ENCODE data around the gene ZNF674. TPM values are rescaled to one million over a fixed set of nuclear protein-coding genes. Genes with fewer than 3 reads are reported as not detected.

The ZNF674 gene
- total RNA-seq, 1 experiment from 2014 or later: 3.5 TPM

DNA sequence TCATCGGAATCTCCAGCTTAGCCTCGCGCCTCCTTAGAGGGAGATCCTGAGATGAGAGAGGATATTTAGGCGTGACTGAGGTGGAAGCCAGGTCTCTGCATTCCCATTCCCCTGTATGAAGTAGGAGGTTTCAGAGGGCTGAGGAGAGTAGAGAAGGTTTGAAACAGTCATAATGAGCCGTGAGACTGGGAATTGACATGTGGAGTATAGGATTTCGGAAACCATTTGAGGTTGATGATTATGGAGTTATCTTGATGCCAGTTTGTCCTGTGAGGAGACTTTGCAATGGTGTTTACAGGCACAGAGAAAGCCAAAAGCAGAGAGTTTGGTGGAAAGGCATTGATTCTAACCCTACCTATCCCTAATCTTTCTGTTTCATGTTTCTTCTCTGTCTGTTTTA is 30.4 kb upstream of the ZNF674 start:
- Histone ChIP-seq H3K4me3 (peak overlapping the region; percentile 55), H3K27ac (no peak overlapping the region), H3K9me3 (replicated peaks) (no peaks in the 10 kb centered on the region), H3K36me3 (no peaks in the 10 kb centered on the region), H3K4me1 (replicated peaks) (peaks cover 51% of the 10 kb centered on the region), H3K27me3 (replicated peaks) (no peaks in the 10 kb centered on the region)
- DNase-seq (ENCODE audit: low read depth in 1 of 2, low spot score in 2 of 2): no peak

DNA sequence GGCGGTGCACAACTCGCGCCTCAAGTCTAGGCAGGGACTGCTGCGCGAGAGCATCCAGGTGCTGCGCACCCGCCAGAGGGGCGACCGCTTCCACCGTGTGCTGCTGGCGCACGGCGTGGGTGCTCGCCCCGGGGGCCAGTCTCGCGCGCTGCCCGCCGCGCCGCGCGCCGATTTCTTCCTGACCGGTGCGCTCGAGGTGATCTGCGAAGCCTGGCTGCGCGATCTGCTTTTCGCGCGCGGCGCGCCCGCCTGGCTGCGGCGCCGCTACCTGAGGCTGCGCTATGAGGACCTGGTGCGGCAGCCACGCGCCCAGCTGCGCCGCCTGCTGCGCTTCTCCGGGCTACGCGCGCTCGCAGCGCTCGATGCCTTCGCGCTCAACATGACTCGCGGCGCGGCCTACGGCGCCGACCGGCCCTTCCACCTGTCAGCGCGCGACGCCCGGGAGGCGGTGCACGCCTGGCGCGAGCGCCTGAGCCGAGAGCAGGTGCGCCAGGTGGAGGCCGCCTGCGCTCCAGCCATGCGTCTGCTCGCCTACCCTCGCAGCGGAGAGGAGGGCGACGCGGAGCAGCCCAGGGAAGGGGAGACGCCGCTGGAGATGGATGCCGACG is 29.7 kb upstream of the ZNF674 start:
- Histone ChIP-seq H3K4me1 (replicated peaks) (peaks cover 51% of the 10 kb centered on the region), H3K27ac (no peak overlapping the region), H3K27me3 (replicated peaks) (no peaks in the 10 kb centered on the region), H3K9me3 (replicated peaks) (no peaks in the 10 kb centered on the region), H3K36me3 (no peaks in the 10 kb centered on the region), H3K4me3 (peak overlapping the region; percentile 55)
- DNase-seq (ENCODE audit: low read depth in 1 of 2, low spot score in 2 of 2): no peak

DNA sequence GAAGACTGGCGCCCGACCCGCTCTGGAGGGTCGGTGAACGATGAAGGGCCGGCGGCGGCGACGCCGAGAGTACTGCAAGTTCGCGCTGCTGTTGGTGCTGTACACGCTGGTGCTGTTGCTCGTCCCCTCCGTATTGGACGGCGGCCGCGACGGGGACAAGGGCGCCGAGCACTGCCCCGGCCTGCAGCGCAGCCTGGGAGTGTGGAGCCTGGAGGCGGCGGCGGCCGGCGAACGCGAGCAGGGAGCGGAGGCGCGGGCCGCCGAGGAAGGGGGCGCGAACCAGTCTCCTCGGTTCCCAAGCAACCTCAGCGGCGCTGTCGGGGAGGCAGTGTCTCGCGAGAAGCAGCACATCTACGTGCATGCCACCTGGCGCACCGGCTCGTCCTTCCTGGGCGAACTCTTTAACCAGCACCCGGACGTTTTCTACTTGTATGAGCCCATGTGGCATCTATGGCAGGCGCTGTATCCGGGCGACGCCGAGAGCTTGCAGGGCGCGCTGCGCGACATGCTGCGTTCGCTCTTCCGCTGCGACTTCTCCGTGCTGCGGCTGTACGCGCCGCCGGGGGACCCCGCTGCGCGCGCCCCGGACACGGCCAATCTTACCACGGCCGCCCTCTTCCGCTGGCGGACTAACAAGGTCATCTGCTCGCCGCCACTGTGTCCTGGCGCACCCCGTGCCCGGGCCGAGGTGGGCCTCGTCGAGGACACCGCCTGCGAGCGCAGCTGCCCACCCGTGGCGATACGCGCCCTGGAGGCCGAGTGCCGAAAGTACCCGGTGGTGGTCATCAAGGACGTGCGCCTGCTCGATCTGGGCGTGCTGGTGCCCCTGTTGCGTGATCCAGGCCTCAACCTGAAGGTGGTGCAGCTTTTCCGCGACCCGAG is 28.9 kb upstream of the ZNF674 start:
- Histone ChIP-seq H3K27me3 (replicated peaks) (no peaks in the 10 kb centered on the region), H3K27ac (no peak overlapping the region), H3K4me3 (peak overlapping the region; percentile 55), H3K9me3 (replicated peaks) (no peaks in the 10 kb centered on the region), H3K4me1 (replicated peaks) (peaks cover 51% of the 10 kb centered on the region), H3K36me3 (no peaks in the 10 kb centered on the region)
- peak; percentile 55 to 74 for DNase-seq (ENCODE audit: low read depth in 1 of 2, low spot score in 2 of 2)

GRCh38 chrX:46573331-46573891 is 28.2 kb upstream of the ZNF674 start, which contains the start of gene CHST7:
Gene CHST7, plus strand, starts transcription at chrX:46573765. Its CDS starts 167 bp downstream, at chrX:46573932.
- peak within 1 kb of the TSS; percentile 55 for H3K4me3 ChIP-seq
- peaks cover 51% of the 10 kb centered on the region for H3K4me1 ChIP-seq (replicated peaks)
- H3K27ac ChIP-seq: no peak within 1 kb of the TSS
- DNase-seq (ENCODE audit: low read depth in 1 of 2, low spot score in 2 of 2): peak; percentile 73 to 86
- H3K9me3 ChIP-seq (replicated peaks): no peaks in the 10 kb centered on the region
- H3K27me3 ChIP-seq (replicated peaks): no peaks in the 10 kb centered on the region
- no peaks in the 10 kb centered on the region for H3K36me3 ChIP-seq

- Histone ChIP-seq H3K9me3 (replicated peaks) (no peaks in the 10 kb centered on the region), H3K27ac (no peak overlapping the region)
- no peak for DNase-seq (ENCODE audit: low read depth in 1 of 2, low spot score in 2 of 2)
Observed at GRCh38 chrX:46572340-46572936, 27.2 kb upstream of the ZNF674 start.

GRCh38 chrX:46571423-46572339 is 26.5 kb upstream of the ZNF674 start:
- Histone ChIP-seq H3K4me3 (no peak overlapping the region), H3K27me3 (replicated peaks) (no peaks in the 10 kb centered on the region), H3K27ac (no peak overlapping the region), H3K36me3 (no peaks in the 10 kb centered on the region), H3K4me1 (replicated peaks) (peaks cover 45% of the 10 kb centered on the region), H3K9me3 (replicated peaks) (no peaks in the 10 kb centered on the region)
- no peak for DNase-seq (ENCODE audit: low read depth in 1 of 2, low spot score in 2 of 2)

More at GRCh38 chrX:46572340-46572936, 27.2 kb upstream of the ZNF674 start:
- no peaks in the 10 kb centered on the region for H3K27me3 ChIP-seq (replicated peaks)
- peaks cover 47% of the 10 kb centered on the region for H3K4me1 ChIP-seq (replicated peaks)
- H3K4me3 ChIP-seq: no peak overlapping the region
- no peaks in the 10 kb centered on the region for H3K36me3 ChIP-seq

DNA sequence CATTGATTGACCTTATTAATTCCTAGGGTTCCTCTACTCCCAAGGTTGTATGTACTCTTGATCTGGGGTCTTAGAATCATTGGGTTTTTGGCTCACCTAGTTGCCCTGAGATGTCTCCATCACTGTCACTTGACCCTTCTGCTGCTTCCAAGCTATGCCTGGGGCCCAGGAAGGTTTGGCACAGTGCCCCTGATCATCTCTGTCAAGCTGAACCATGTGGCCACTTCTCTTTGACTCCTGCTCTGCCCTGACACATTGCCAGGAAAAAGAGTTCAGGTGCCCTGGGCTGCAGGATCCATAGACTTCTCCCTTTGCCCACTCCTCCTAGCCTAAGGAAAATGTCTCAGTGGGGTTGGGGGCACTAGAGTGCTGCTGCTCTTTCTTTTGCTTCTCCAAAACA is 24.4 kb upstream of the ZNF674 start:
- H3K9me3 ChIP-seq (replicated peaks): no peaks in the 10 kb centered on the region
- DNase-seq (ENCODE audit: low read depth in 1 of 2, low spot score in 2 of 2): no peak
- no peak overlapping the region for H3K4me3 ChIP-seq
- H3K27ac ChIP-seq: no peak overlapping the region
- H3K36me3 ChIP-seq: no peaks in the 10 kb centered on the region
- no peaks in the 10 kb centered on the region for H3K27me3 ChIP-seq (replicated peaks)
- peaks cover 28% of the 10 kb centered on the region for H3K4me1 ChIP-seq (replicated peaks)

- no peaks in the 10 kb centered on the region for H3K9me3 ChIP-seq (replicated peaks)
- no peak for DNase-seq (ENCODE audit: low read depth in 1 of 2, low spot score in 2 of 2)
- no peak overlapping the region for H3K4me3 ChIP-seq
- H3K27ac ChIP-seq: no peak overlapping the region
- peaks cover 15% of the 10 kb centered on the region; the same call in 1 of the 2 replicates for H3K4me1 ChIP-seq (replicated peaks)
- no peaks in the 10 kb centered on the region for H3K36me3 ChIP-seq
- H3K27me3 ChIP-seq (replicated peaks): no peaks in the 10 kb centered on the region
Observed at GRCh38 chrX:46567388-46567787, 22.2 kb upstream of the ZNF674 start.

DNA sequence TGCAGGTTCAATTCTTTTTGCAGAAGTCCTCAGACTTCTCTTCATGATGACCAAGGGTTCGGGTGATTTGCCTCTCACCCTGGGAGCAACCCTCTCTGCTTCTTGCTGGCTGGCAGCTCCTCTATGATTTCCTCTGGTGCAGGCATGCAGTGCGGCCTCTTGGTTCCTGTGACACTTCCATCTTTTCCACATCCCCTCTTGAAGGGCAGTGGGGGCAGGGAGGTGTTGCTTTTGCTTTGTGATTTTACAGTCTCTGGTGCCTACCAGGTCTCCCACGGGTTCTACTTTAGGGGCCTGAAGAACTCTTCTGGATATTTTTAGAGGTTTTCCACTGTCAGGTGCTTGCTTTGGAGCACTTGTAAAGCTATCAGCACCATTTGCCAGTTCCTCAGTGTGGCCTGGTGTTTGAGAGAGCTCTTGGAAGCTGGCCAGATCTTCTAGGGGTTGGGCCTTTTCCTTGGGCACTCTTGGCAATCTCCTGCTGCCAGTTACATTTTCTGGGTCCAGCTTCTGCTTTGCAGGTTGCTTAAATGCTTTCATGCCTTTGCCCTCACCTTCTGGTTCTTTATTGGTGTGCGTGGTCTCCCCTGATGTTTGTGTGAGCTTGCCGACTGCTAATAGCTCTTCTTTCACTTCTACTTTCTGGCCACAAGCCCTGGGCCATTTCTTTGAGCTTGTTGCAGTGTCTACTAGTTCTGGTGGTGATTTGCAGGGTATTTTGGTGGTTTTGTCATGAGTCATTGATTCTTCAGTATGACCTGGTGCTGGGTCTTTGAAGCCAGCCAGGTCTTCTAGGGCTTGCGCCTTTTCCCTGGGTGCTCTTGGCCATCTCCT is 16.8 kb upstream of the ZNF674 start:
- Histone ChIP-seq H3K27ac (no peak overlapping the region), H3K9me3 (replicated peaks) (no peaks in the 10 kb centered on the region), H3K36me3 (no peaks in the 10 kb centered on the region), H3K4me1 (replicated peaks) (peaks cover 6% of the 10 kb centered on the region; the same call in 1 of the 2 replicates), H3K27me3 (replicated peaks) (no peaks in the 10 kb centered on the region), H3K4me3 (no peak overlapping the region)
- DNase-seq (ENCODE audit: low read depth in 1 of 2, low spot score in 2 of 2): no peak

DNA sequence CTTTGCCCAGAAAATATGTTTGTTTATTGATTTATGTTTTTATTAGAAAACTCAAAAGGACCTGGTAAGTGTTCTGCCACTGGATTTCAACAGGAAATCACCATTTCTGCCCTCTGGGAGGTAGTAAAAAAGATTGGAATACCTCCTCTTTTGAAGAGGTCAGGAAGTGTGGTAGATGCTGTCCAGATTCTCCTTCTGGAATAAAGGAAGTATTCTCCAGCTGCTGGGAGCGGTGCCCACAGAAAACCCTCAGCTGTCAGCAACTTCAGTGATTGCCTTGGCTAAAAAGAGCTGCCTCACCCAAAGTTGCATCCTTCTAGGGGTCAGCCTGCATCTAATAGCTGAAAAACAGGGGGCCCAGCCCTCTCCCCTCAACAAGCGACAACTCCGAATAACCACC is 13.8 kb upstream of the ZNF674 start:
- no peaks in the 10 kb centered on the region for H3K27me3 ChIP-seq (replicated peaks)
- H3K36me3 ChIP-seq: no peaks in the 10 kb centered on the region
- no peaks in the 10 kb centered on the region for H3K4me1 ChIP-seq (replicated peaks)
- H3K9me3 ChIP-seq (replicated peaks): no peaks in the 10 kb centered on the region
- no peak for DNase-seq (ENCODE audit: low read depth in 1 of 2, low spot score in 2 of 2)
- no peak overlapping the region for H3K4me3 ChIP-seq
- no peak overlapping the region for H3K27ac ChIP-seq

GRCh38 chrX:46554942-46555341 is 9.7 kb upstream of the ZNF674 start:
- DNase-seq (ENCODE audit: low read depth in 1 of 2, low spot score in 2 of 2): no peak
- H3K4me3 ChIP-seq: no peak overlapping the region
- no peaks in the 10 kb centered on the region for H3K27me3 ChIP-seq (replicated peaks)
- no peaks in the 10 kb centered on the region; the same call in 1 of the 2 replicates for H3K36me3 ChIP-seq
- H3K4me1 ChIP-seq (replicated peaks): peaks cover 11% of the 10 kb centered on the region
- no peaks in the 10 kb centered on the region for H3K9me3 ChIP-seq (replicated peaks)
- H3K27ac ChIP-seq: no peak overlapping the region

GRCh38 chrX:46553935-46554334 is 8.7 kb upstream of the ZNF674 start:
- Histone ChIP-seq H3K4me3 (no peak overlapping the region), H3K27ac (no peak overlapping the region), H3K27me3 (replicated peaks) (no peaks in the 10 kb centered on the region), H3K36me3 (peaks cover 6% of the 10 kb centered on the region; the same call in 1 of the 2 replicates), H3K4me1 (replicated peaks) (peaks cover 11% of the 10 kb centered on the region), H3K9me3 (replicated peaks) (no peaks in the 10 kb centered on the region)
- no peak for DNase-seq (ENCODE audit: low read depth in 1 of 2, low spot score in 2 of 2)

Data from SJSA1 (cell line).